Measurements from ENCODE around the gene DDX1.

Gene DDX1

DNA sequence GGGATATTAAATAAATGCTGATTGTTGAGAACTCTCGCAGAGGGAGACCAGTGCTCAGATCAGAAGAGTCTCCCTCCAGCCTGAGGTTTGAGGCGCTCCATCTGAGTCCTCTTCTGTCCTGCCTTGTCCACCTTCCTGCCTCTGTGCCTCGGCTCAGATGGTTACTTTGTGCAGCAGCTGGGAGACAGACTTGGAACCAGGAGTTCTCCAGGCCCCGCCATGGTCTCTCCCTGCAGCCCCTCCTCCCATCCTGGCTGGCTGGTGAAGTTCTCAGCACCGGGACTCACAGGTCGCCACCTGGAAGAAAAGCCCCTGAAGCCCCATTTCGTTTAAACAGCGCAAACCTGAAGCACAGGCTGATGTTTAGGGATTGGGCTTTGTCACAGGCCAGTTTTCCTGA is 60.6 kb downstream of the DDX1 start:
- no peaks in the 10 kb centered on the region for H3K36me3 Mint-ChIP-seq
- H3K27ac Mint-ChIP-seq, result no peak overlapping the region
- H3K27me3 Mint-ChIP-seq, result peaks cover 4% of the 10 kb centered on the region
- H3K4me1 Mint-ChIP-seq, result no peaks in the 10 kb centered on the region
- no peaks in the 10 kb centered on the region for H3K9me3 Mint-ChIP-seq
- no peak overlapping the region for H3K4me3 Mint-ChIP-seq
- CTCF ChIA-PET, result interaction anchor here (0.6 kb wide), 1 partner anchor 1053 kb away, joined by 3 read pairs; no protein-coding TSS in a partner anchor
- no peak for DNase-seq

DNA sequence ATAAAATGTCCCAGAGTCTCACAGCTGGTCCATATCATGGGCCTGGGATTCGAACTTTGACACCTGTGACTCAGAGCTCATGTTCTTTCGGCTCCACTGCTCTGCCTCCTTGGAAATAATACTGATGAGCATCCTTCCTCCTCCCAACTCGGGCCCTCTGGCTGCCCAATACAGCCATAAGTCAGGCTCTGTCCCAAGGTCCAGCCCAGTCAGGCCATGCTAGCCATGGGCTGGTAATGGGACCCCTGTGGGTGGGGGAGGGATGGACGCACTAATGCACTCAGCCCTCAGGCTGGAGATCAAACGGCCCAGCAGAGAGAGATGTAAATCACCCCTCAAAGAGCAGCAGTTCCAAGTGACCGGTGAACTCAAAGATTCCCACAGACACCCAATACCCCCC is 61.1 kb downstream of the DDX1 start:
- CTCF ChIA-PET, result no interaction called here
- Mint-ChIP-seq H3K9me3 (no peaks in the 10 kb centered on the region), H3K4me3 (no peak overlapping the region), H3K4me1 (no peaks in the 10 kb centered on the region), H3K36me3 (no peaks in the 10 kb centered on the region), H3K27ac (no peak overlapping the region), H3K27me3 (peaks cover 4% of the 10 kb centered on the region)
- no peak for DNase-seq

DNA sequence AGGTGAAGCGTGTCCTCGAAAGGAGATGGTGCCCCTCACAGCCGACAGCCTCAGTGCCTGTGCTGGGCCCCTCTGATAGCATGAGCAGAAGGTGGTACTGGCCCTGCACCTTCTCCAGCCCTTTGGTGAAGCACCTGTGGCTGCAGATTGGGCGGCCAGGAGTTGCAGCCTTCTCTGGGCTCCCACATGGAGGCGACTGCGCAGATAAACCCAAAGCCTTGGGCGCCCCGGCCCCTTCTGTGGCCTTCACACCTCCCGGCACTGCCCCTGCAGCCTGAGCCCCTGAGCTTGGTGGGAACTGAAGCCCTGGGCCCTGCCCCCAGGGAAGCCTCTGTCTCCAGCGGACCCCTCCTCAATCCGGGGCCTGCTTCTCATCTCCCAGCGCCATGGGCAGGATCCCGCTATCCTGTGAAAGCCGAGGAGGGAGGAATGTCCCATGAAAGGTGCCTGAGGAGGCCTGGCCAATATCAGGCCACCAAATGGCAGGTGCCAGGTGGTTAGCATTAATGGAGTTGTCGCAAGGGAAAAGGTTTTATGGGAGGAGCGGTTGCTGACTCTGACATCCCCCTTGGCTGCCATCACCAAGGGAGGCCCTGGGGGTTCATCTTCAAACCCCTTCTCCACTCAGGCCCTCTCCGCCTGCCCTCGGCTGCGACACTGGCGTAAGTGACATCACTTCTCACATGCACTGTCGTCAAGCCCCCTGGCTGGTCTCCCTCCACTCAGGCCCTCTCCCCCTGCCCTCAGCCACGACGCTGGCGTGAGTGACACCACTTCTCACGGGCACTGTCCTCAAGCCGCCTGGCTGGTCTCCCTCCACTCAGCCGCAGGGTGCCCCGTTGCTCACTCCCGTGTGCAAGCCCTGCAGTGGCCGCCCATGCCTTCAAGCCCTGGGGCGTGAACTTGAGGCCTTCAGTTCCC is 62.4 kb downstream of the DDX1 start:
- Mint-ChIP-seq H3K27ac (no peak overlapping the region), H3K27me3 (peaks cover 1% of the 10 kb centered on the region), H3K36me3 (no peaks in the 10 kb centered on the region), H3K4me3 (no peak overlapping the region), H3K4me1 (no peaks in the 10 kb centered on the region), H3K9me3 (no peaks in the 10 kb centered on the region)
- CTCF ChIA-PET, result no interaction called here
- DNase-seq, result no peak

DNA sequence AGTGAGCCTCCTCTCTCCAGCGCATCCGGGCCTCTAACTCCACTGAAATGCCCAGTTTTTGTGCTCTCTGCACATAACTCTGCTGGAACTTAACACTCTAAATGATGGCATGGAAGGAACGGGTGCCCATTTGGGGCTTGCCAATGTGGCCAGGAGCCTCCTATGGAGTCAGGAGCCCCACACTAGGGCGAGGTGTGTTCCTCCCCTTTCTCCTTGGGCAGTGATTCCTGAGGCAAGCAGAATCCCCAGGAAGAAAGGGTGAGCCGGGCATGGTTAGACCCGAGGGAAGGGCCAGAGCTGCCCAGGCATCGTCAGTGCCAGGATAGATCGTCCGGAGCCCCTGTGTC is 63.0 kb downstream of the DDX1 start:
- DNase-seq, result no peak
- H3K4me1 Mint-ChIP-seq, result no peaks in the 10 kb centered on the region
- no peaks in the 10 kb centered on the region for H3K36me3 Mint-ChIP-seq
- no peaks in the 10 kb centered on the region for H3K9me3 Mint-ChIP-seq
- no peaks in the 10 kb centered on the region for H3K27me3 Mint-ChIP-seq
- H3K4me3 Mint-ChIP-seq, result no peak overlapping the region
- CTCF ChIA-PET, result interaction anchor here (0.6 kb wide), 1 partner anchor 792 kb away, joined by 3 read pairs; no protein-coding TSS in a partner anchor
- no peak overlapping the region for H3K27ac Mint-ChIP-seq

DNA sequence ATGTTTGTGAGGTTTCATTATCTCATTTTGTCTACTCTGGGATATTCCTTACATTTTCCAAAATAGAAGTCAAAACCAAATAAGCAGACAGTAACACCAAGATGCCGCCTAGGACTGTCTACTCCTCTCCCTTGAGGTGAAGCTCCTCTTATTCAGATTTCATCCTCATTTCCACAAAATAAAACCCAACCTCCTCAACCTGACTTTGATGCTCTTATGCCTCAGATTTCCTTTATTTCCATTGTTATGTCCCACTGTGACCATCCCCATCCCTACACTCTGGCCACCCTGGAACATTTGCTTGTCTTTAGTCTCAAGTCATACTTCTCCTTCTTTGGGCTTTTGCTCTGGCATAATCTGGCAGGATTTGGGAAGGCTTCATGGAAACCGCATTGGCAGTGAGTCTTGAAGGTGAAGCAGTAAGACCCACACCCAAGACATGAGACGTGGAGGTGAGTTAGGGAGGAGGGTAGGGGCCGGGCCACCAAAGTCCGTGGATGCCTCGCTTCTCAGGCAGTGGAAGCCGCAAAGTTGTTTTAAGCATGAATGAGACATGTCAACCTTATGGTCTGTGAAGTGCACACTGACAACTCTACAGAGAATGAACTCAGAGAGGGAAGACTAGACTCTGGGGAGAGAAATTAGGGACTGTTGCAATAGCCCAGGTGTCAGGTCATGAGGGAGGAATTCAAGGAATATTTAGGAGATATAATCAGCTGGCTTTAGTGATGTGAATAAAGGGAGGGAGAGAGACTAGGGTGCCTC is 63.6 kb downstream of the DDX1 start:
- no peak overlapping the region for H3K4me3 Mint-ChIP-seq
- H3K27ac Mint-ChIP-seq, result no peak overlapping the region
- no peaks in the 10 kb centered on the region for H3K27me3 Mint-ChIP-seq
- H3K9me3 Mint-ChIP-seq, result no peaks in the 10 kb centered on the region
- DNase-seq, result no peak
- CTCF ChIA-PET, result interaction anchor here (0.6 kb wide), 1 partner anchor 791 kb away, joined by 3 read pairs; no protein-coding TSS in a partner anchor
- no peaks in the 10 kb centered on the region for H3K36me3 Mint-ChIP-seq
- no peaks in the 10 kb centered on the region for H3K4me1 Mint-ChIP-seq

DNA sequence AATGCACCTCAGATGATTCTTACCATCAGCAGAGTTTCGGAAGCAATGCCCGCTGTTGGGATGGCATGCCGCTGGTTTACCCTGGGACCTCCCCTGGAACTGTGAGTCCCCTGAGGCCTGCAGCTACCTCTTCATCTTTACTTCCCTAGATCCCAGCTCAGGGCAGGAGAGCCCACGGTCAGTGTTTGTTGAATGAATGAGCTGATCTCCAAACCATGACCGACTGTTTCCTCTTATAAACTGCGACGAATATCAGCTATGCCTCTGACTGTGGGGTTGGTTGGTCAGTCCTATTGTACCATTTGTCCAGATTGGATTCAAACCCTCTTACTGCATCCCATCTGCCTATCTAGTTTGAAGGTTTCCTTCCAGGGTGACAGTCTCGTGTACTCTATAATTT is 64.4 kb downstream of the DDX1 start:
- CTCF ChIA-PET, result no interaction called here
- Mint-ChIP-seq H3K27ac (no peak overlapping the region), H3K4me1 (no peaks in the 10 kb centered on the region), H3K4me3 (no peak overlapping the region), H3K9me3 (no peaks in the 10 kb centered on the region), H3K27me3 (no peaks in the 10 kb centered on the region), H3K36me3 (no peaks in the 10 kb centered on the region)
- no peak for DNase-seq

DNA sequence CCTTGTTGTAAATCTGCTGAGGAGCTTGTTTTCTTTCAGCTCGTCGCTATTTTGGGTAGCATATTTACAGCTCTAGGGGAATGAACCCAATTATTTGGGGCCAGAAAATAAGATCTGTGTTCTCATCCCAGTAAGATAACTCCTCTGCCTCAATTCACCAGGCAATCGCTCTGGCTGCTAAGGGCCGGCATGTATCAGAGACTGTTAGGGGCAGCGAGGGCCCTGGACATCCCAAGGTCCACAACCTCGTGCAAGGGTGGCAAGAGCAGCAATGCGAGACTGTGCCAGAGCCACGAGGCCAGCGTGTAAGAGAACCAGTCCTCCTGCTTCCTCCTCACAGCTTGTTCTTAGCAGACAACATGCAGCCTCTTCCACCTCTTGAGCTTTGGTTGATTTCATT is 66.1 kb downstream of the DDX1 start:
- Mint-ChIP-seq H3K27ac (no peak overlapping the region), H3K36me3 (no peaks in the 10 kb centered on the region), H3K27me3 (no peaks in the 10 kb centered on the region), H3K4me3 (no peak overlapping the region), H3K9me3 (no peaks in the 10 kb centered on the region), H3K4me1 (no peaks in the 10 kb centered on the region)
- DNase-seq, result no peak
- CTCF ChIA-PET, result no interaction called here

DNA sequence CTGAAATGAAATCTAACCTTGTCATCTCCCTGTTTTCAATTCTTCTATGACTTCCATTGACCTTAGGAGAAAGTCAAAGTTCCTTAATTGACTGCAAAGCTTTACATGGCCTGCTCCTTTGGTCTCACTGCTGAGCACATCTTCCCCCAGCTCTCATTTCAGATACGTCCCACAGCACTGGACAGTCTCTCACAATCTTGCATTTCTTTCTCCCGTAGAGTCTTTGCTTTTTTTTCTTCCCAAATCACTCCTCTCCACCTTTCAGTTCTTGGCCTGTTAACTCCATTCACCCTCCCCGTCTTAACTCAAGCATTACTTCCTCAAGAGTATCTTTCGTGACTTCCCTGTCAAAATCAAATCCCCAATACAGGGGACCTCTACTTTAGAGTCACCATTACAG is 67.2 kb downstream of the DDX1 start:
- Mint-ChIP-seq H3K36me3 (no peaks in the 10 kb centered on the region), H3K4me1 (no peaks in the 10 kb centered on the region), H3K27ac (no peak overlapping the region), H3K4me3 (no peak overlapping the region), H3K27me3 (no peaks in the 10 kb centered on the region), H3K9me3 (no peaks in the 10 kb centered on the region)
- DNase-seq, result no peak
- CTCF ChIA-PET, result no interaction called here

DNA sequence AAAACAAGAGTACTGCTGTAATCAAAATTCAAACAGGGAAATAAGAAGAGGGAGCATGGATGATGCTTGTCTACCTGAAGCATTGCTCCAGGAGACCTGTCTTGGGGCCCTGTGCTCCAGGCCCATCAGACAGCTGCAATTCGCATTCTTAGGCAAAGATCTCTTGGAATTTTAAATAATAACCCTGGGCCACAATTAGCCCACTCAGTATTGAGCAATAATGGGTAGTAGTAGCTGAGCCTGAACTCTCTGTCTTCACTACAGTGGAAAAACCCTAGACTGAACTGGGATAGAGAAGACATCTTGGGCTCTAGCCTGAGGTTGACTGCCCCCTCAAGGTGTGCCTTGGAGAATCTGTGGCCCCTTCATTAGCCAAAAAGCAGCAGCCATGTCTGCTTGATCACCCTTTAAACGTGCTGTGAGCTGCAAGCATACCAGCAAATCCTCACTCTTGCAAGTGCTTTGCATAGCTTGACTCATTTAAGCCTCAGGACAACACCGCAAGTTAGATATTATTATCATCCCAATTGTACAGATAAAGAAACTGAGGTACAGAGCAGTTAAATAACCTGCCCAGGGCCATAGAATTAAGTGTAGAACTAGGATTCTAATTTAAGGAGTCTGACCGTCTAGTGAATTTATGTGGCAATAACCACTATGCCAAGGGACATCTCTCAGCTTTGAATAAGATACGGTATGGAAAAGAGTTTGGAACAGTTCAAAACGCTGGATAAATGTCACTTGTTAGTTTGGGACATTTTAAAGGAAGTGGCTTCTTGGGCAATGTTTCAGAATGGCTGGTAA is 69.0 kb downstream of the DDX1 start:
- no peaks in the 10 kb centered on the region for H3K4me1 Mint-ChIP-seq
- H3K27me3 Mint-ChIP-seq, result no peaks in the 10 kb centered on the region
- no peaks in the 10 kb centered on the region for H3K36me3 Mint-ChIP-seq
- no peaks in the 10 kb centered on the region for H3K9me3 Mint-ChIP-seq
- CTCF ChIA-PET, result no interaction called here
- DNase-seq, result no peak
- H3K4me3 Mint-ChIP-seq, result no peak overlapping the region
- no peak overlapping the region for H3K27ac Mint-ChIP-seq

DNA sequence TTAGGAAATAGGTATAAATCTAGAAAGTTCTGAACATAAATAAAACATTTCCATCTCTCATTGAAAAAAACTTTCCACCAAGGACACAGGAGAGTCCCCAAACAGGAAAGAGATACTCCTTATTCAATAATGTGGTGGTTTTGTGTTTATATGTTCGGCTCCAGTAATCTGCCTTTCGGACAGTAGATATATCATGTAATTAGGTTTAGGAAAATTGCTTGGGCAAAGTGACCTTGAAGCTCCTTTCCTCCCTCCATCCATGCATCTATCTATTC is 69.6 kb downstream of the DDX1 start:
- H3K4me1 Mint-ChIP-seq, result no peaks in the 10 kb centered on the region

DNA sequence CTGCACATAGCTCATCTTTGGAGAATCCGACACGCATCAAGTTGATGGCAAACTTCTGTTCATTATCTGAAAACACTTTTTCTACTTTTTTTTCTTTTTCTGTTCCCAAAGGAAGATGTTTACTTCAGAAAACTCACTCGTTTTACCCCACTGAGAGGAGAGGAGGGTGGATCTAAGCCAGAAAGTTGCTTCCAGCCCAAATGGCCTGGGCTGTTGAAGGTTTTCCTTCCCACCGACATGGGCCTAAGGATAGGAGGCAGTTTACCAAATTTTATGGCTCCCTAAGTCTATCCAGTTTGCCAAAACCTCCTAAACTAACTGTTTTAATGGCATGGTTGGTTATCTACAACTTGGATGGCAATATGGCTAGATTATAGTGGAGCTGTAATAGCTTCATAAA is 70.4 kb downstream of the DDX1 start:
- Mint-ChIP-seq H3K27ac (no peak overlapping the region), H3K4me3 (no peak overlapping the region), H3K9me3 (no peaks in the 10 kb centered on the region), H3K4me1 (no peaks in the 10 kb centered on the region), H3K36me3 (no peaks in the 10 kb centered on the region), H3K27me3 (no peaks in the 10 kb centered on the region)
- CTCF ChIA-PET, result no interaction called here
- no peak for DNase-seq

More for the DNA sequence above, 69.6 kb downstream of the DDX1 start:
- no peaks in the 10 kb centered on the region for H3K36me3 Mint-ChIP-seq
- no peaks in the 10 kb centered on the region for H3K9me3 Mint-ChIP-seq
- DNase-seq, result no peak
- H3K27me3 Mint-ChIP-seq, result no peaks in the 10 kb centered on the region
- CTCF ChIA-PET, result no interaction called here
- H3K27ac Mint-ChIP-seq, result no peak overlapping the region
- H3K4me3 Mint-ChIP-seq, result no peak overlapping the region

DNA sequence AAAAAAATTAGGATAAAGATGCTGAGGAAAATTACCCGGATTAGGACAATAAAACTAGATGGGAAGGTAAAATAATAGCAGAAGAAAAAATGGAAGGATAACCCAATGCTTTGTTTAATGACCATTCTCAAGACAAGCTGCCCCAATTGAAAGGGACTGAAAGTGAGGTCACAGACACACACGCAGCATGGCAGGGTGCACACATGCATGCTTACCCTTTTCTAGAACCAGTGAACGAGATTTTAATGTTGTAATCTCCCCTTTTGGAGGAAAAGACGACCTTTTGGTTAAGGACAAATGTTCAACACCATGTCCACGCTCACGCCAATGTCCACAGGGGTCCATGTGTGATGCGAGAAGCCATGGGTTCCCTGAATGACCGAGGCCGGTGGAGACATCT is 70.9 kb downstream of the DDX1 start:
- no peaks in the 10 kb centered on the region for H3K36me3 Mint-ChIP-seq
- H3K4me3 Mint-ChIP-seq, result no peak overlapping the region
- H3K27me3 Mint-ChIP-seq, result no peaks in the 10 kb centered on the region
- CTCF ChIA-PET, result no interaction called here
- no peaks in the 10 kb centered on the region for H3K9me3 Mint-ChIP-seq
- no peak overlapping the region for H3K27ac Mint-ChIP-seq
- H3K4me1 Mint-ChIP-seq, result no peaks in the 10 kb centered on the region
- no peak for DNase-seq

DNA sequence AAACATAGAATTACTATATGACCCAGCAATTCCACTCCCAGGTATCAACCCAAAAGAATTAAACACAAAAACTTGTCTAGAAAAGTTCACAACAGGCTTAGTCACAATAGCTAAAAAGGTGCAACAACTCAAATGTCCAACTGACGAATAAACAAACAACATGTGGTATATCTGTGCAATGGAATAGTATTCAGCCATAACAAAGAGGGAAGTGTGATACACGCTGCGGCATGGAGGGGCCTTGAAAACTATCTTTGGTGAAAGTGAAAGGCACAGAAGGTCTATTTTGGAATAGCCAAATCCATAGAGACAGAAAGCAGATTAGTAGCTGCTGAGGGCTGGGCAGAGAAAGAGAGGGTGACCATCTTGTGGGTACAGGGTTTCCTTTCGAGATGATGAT is 72.1 kb downstream of the DDX1 start:
- no peak overlapping the region for H3K4me3 Mint-ChIP-seq
- no peaks in the 10 kb centered on the region for H3K36me3 Mint-ChIP-seq
- no peaks in the 10 kb centered on the region for H3K27me3 Mint-ChIP-seq
- no peak for DNase-seq
- CTCF ChIA-PET, result no interaction called here
- no peaks in the 10 kb centered on the region for H3K9me3 Mint-ChIP-seq
- H3K4me1 Mint-ChIP-seq, result no peaks in the 10 kb centered on the region
- H3K27ac Mint-ChIP-seq, result no peak overlapping the region

DNA sequence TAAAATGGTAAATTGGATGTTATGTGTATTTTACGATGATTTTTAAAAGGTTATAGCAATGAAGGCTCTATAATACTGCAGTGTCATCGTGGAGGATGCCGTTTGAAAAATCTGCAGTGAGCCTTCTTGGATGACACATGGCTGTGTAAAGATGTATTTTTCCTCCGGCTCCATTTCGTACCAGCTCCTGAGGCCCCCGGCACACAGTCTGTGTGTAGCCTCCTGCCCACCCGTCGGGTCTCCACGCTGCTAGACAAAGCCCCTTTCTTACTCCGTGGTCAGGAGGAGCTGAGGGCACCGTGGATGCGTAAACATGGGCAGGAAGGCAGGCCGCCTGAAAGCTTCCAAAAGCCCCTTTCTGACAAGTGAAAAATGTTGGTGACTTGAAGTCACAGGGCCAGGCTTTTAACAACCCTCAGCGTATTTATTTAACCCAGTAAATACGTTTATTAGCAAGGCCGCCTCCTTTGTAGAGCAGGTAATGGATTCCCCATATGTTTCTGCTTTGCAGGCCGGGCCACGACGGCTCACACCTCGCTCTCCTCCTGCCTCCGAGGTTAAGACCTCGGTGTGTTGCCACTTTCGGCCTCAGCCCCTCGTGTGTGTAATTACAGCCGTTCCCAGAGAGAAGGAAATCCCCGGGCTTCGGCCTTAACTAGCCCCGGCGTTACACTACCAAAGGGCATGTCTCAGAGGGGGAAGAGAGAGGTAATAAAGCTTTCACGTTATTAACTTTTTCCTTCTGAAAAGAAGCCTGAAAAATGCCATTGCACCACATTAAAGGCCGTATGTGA is 72.8 kb downstream of the DDX1 start:
- Mint-ChIP-seq H3K27ac (no peak overlapping the region), H3K27me3 (no peaks in the 10 kb centered on the region), H3K36me3 (no peaks in the 10 kb centered on the region), H3K4me3 (no peak overlapping the region), H3K4me1 (no peaks in the 10 kb centered on the region), H3K9me3 (no peaks in the 10 kb centered on the region)
- CTCF ChIA-PET, result no interaction called here
- DNase-seq, result no peak

Measured in activated naive CD4-positive, alpha-beta T cell treated with anti-CD3 and anti-CD28 coated beads, Interleukin-2, amount 10 ng/mL, durations not matched to agents 7 days and 5 days (primary cell).